ENCODE results near the gene RIMKLA.

Gene RIMKLA

DNA sequence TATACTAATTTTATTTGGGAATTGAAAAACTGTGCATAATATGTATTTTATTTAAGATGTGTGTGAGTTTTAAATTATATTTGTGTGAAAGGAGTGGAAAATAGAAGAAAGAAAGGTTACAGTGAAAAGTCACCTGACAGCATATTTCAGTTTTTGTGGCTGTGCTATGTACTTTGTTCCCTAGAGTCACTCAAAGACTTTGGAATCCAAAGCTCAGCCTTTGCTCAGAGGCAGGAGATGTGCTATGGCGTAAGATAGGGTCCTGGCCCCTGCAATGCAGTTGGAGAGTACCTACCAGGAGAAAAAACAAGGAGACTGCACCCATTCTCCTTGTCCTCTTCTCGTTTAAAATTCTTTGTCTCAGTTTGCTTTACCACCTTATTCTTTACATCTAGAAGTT, 85.4 kb downstream of the RIMKLA start:
- Histone ChIP-seq H3K9ac (ENCODE audit: insufficient read length) (no peak overlapping the region), H3K9me3 (ENCODE audit: low read depth, low read length) (no peaks in the 10 kb centered on the region), H3K27ac (no peak overlapping the region), H3K36me3 (ENCODE audit: insufficient read depth, low read length) (no peaks in the 10 kb centered on the region), H3K4me3 (no peak overlapping the region)
- TF ChIP-seq EZH2 (IDR thresholded peaks at IDR 0.05) (no peak), POLR2AphosphoS5 (IDR thresholded peaks at IDR 0.05; ENCODE audit: borderline replicate concordance, low read depth, low read length) (no peak), FOXP2 (optimal IDR thresholded peaks at IDR 0.05; ENCODE audit: control extremely low read depth, extremely low read length, insufficient read depth) (no peak)
- no peak for DNase-seq (ENCODE audit: low read depth, low spot score)

DNA sequence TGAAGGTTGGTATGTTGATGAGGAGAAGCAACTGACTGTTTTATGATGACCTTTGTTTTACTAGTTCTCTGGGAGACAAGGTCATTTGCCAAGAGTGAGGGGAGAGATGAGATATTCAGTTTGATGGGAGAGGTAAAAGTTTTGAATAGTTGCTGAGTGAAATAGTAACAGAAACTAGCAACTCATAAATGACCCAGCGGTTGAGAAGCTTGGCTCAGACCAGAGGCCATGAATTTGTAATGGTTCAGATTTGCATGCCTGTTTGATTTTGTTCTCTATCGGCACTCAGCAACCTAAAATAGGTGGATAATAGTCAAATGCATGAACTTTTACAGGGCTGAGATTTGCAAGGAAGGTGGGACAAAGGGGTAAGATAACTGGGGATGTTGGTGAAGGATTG, 89.1 kb downstream of the RIMKLA start:
- Histone ChIP-seq H3K9ac (ENCODE audit: insufficient read length) (no peak overlapping the region), H3K4me3 (no peak overlapping the region), H3K36me3 (ENCODE audit: insufficient read depth, low read length) (no peaks in the 10 kb centered on the region), H3K9me3 (ENCODE audit: low read depth, low read length) (no peaks in the 10 kb centered on the region), H3K27ac (no peak overlapping the region)
- DNase-seq (ENCODE audit: low read depth, low spot score) = no peak
- TF ChIP-seq FOXP2 (optimal IDR thresholded peaks at IDR 0.05; ENCODE audit: control extremely low read depth, extremely low read length, insufficient read depth) = no peak
- no peak for TF ChIP-seq EZH2 (IDR thresholded peaks at IDR 0.05)
- TF ChIP-seq POLR2AphosphoS5 (IDR thresholded peaks at IDR 0.05; ENCODE audit: borderline replicate concordance, low read depth, low read length) = no peak
